Measurements from ENCODE around the gene POMT1. TPM values are rescaled to one million over a fixed set of nuclear protein-coding genes. Genes with fewer than 3 reads are reported as not detected.

POMT1 gene
- total RNA-seq, 1 donor from 2014 or later, result 34.5 TPM

- DNase-seq, result no peak
Measured at GRCh38 chr9:131477367-131477766, 25.4 kb upstream of the POMT1 start.

GRCh38 chr9:131477816-131478419 lies 24.8 kb upstream of the POMT1 start:
- DNase-seq, result no peak

DNA sequence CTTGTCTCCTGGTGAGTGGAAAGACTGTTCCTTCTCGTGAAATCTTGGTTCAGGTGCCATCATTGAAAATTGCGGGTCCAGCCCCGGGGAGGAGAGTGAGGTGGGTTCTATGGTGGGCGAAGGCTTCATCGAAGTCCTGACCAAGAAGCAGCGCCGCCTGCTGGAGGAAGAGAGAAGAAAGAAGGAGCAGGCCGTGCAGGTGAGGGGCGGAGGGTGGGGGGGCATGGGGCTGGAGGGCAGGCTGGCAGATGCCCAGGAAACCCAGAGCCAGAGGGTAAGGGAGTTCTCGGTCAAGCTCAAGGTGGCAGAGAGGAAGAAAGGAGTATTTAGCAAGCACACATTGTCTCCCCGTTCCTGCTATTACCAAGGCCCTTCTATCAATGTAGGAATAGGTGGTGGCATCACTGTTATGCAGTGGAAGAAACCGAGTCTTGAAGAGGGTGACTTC lies 24.3 kb upstream of the POMT1 start:
- no peak for DNase-seq

DNA sequence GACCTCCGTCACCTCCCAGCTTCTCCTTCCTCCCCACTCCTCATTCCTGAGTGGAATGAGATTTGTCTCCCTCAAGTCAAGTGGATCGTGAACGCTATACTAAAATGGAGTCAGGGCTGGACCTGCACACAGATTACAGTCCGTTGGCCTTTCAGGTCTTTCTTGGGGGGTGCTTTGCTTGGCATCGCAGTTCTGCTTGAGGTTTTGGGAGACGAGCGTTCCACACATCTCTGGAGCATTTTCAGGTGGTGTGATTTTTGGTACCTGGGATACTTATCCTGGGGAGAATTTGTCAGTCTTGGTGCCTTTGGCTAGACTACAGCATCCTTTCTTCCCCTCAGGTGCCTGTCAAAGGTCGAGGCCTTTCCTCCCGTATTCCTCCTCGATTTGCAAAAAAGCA lies 23.8 kb upstream of the POMT1 start:
- DNase-seq, result no peak

GRCh38 chr9:131480258-131480657 lies 22.5 kb upstream of the POMT1 start:
- DNase-seq, result no peak

- no peak for DNase-seq
Measured at GRCh38 chr9:131481441-131482342, 21.0 kb upstream of the POMT1 start.

- DNase-seq, result no peak
Measured at GRCh38 chr9:131482343-131483006, 20.2 kb upstream of the POMT1 start.

- DNase-seq, result no peak
Measured at GRCh38 chr9:131483319-131484050, 19.2 kb upstream of the POMT1 start.

DNA sequence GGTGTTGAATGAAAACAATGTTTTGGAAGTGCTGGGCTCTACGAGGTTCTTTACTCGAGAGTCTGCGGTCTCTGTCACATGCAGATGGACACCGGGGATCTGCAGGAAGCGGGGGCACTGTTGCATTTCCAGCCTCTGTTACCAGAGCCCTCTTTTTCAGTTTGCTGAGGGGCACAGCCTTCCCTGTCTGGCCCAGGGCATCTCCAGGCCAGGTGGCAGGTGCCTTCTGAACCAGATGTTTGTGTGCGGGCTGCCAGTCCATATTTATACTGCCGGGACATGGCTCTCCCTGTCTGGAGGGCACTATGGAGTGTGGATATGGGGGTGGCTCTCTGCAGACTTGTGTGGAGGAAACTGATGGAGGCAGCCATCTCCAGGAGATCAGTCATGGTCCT lies 18.7 kb upstream of the POMT1 start:
- no peak for DNase-seq

DNA sequence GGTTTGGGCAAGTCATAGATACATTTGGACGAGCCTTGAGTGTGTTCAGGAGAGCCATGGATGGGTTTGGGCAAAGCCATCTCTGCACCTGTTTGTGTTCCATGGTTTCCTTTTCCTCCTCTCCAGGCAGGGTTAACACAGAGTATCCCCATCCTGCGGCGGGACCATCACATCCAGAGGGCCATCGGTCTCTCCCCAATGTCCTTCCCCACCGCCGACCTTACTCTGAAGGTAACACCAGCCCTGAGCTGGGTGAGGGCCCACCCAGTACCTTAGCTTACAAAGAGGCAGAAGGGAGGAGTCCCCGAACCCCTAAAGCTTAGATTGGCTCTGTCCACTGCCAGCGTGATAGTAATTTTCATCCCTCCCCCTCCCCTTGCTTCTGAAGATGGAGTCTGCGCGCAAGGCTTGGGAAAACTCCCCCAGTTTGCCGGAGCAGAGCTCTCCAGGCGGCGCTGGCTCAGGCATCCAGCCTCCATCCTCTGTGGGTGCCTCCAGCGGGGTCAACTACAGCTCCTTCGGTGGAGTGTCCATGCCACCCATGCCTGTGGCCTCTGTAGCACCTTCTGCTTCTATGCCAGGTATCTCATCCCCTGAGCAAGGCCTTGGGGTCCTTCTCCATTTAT lies 18.0 kb upstream of the POMT1 start:
- no peak for DNase-seq

GRCh38 chr9:131485206-131485605 lies 17.5 kb upstream of the POMT1 start:
- DNase-seq, result no peak

GRCh38 chr9:131485728-131486422 lies 16.8 kb upstream of the POMT1 start:
- DNase-seq, result no peak

- DNase-seq, result no peak
Measured at GRCh38 chr9:131487001-131487400, 15.7 kb upstream of the POMT1 start.

DNA sequence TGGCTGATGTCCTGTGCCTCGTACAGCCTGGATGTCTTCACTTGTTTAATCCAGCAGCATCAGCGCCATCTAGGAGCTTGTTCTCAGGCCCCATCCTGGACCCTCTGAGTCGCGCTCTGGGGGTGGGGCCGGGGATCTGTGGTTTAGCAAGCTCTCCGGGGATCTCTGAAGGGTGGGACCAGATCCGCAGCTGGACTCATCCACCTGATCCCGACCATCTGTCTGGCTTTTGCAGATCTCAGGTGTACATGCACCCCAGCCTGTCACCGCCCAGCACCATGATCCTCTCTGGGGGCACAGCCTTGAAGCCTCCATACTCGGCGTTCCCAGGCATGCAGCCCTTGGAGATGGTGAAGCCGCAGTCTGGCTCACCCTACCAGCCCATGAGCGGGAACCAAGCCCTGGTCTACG lies 15.1 kb upstream of the POMT1 start:
- DNase-seq, result no peak

DNA sequence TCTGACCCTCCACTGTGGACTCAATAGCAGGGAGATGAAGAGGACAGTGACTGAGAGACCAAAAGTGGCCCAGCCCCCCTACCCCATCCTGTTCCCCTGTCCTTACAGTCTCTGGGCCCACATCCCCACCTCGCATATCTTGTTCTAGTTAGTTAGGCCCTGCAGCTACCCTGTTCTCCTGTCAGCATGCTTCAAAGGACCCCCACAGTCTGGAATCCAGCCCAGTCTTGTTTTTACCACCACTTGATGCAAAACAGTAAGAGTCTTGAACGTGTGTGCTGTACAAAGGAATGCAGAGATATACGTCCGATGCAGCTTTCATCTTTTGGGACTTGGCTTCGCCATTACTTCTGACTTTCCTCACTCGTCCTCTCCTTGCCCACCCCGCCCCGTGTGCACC lies 12.2 kb upstream of the POMT1 start:
- DNase-seq, result no peak

DNA sequence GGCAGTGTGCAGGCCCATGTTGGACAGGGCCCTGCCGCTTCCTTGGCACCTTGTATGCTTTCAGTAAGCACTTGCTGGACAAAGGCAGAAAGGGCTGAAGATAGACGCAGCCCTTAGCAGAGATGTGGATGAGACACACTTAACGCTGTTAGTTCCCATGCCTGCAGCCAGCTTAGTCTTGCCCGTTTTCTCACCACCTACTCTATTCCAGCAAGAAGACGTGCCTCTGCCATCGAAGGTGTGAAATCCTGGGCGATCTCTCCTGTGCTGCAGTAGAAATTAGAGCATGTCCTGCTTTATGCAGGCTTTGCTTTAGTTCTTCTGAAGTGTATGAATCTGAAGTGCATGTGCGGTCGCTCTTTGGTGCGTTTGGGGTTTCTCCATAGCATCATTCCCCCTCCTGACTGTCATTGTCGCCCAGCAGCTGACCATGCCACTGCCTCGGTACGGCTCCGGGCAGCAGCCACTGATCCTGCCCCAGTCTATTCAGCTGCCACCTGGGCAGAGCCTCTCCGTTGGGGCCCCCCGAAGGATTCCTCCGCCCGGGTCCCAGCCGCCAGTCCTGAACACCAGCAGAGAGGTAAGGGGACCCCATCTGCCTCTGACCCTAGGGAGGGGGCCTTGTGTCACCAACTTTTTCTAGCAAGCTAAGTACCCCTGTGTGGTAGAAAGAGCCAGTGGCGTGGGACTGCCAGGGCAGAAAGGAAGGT lies 11.6 kb upstream of the POMT1 start:
- peak; percentile 75 for DNase-seq

DNA sequence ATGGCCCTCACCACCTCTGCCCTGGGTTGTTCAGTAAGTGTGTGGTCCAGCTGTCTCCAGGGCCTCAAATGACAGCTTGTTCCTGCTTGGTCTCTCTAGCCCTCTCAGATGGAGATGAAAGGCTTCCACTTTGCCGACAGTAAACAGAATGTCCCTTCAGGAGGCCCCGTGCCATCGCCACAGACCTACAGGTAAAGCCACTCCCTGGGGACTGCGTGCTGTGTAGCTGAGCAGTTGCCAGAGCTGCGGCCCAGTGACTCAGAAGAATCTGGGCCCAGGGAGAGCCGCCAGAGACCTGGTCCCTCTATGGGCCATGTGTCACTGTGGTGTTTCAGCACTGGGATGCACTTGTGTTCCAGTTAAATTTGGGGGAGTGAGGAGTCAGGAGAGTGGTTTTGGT lies 10.6 kb upstream of the POMT1 start:
- DNase-seq, result no peak

DNA sequence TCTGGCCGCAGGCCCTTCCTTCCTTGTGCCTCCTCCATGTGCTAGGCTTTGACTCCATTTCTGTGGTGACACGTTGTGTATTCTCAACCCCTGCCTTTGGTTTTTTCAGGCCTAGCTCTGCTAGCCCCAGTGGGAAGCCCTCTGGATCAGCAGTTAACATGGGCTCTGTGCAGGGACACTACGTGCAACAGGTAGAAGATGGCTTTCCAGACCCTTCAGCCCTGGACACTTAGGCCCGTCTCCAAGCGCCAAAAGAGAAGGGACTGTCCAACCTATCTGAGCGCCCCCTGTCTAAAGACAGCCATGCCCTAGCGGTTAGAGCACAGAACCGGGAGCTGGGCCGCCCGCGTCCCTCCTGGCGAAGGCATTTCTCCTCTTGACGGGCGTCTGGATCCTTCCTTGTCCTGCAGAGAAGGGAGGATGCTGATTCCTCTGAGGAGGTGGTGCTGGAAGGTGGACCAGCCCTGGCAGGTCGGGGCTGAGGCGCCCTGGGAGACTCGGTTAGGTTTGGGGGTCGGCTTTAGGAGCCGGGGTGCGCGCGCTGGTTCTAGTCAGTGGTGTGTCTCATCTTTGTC lies 8.3 kb upstream of the POMT1 start:
- no peak for DNase-seq

- DNase-seq, result no peak
Measured at GRCh38 chr9:131495785-131496184, 6.9 kb upstream of the POMT1 start.

DNA sequence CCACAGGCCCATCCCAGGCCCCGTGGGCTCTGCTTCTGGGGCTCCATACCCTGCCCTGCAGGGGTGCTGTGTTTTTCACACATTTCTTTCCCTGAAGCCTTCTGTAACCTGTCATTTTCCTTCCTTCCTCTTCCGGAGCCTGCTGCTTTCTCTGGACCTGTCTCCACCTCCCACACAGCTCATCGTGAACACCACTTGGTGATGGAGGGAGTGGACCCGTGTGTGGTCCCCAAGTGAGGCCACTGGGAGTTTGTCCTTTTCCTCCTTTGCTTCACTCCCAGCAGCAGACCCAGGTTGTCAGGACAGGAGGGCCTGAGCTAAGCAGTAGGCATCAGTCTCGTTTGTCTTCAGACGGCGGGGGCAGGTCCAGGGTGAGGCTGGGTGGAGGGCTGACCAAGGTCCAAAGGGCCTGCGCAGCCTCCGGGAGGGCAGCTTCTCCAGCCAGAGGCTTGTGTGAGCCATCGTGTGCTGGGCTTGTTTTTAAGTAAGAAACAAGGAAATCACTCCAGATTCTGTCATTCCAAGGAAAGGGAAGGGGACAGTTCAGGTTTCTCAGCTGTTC lies 5.8 kb upstream of the POMT1 start:
- DNase-seq, result no peak

All from occipital lobe (tissue), 2 donors.